ENCODE data around the gene PTMS.
"Not testable (repeated sequence)": the region's sequence is repeated elsewhere in the genome, so short reads cannot be mapped to it uniquely, and the experiment has no call there.

Gene PTMS, protein sequence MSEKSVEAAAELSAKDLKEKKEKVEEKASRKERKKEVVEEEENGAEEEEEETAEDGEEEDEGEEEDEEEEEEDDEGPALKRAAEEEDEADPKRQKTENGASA

GRCh38 chr12:6765634-6766581 is at the start of gene PTMS:
PTMS (plus strand) TSS chr12:6766363; CDS start chr12:6766706, 343 bp downstream.
- peak; percentile 99 for DNase-seq

DNA sequence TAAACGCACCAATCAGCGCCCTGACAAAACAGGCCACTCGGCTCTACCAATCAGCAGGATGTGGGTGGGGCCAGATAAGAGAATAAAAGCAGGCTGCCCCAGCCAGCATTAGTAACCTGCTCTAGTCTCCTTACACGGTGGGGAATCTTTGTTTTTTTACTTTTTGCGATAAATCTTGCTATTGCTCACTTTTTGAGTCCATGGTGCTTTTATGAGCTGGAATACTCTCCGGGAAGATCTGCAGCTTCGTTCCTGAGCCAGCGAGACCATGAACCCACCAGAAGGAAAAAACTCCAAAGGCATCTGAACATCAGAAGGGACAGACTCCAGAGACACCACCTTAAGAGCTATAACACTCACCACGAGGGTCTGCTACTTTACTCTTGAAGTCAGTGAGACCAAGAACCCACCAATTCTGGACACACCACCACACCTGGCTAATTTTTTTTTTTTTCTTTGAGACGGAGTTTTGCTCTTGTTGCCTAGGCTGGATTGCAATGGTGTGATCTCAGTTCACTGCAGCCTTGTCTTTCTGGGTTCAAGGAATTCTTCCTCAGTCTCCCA is 49.2 kb upstream of the PTMS start:
- DNase-seq, result no peak

DNA sequence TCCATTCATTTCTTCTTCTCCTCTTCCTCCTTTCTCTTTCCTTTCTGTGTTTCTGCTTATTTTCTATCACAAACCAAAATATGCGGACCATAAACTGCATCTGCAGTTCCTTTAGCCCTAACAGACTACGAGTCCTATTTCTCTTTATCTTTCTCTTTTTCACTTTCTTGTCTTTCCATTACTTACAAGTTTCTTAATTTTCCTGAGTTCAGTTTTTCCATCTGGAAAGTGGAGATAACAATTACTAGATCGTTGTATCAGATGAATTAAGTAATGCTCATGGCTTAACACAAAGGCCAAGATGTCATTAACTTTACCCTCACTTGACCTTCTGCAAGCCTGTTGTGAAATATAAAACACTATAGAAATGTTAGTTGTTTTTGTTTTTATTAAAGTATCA is 43.3 kb upstream of the PTMS start:
- no peak for DNase-seq

GRCh38 chr12:6723607-6724408 is 42.4 kb upstream of the PTMS start, which contains the start of gene COPS7A:
COPS7A (plus strand) TSS chr12:6724046; CDS start chr12:6724657, 611 bp downstream.
- peak; percentile 99 for DNase-seq

GRCh38 chr12:6724409-6724797 is 41.8 kb upstream of the PTMS start:
- no peak for DNase-seq

GRCh38 chr12:6725350-6725749 is 40.8 kb upstream of the PTMS start:
- DNase-seq, result no peak

GRCh38 chr12:6729186-6729585 is 37.0 kb upstream of the PTMS start:
- DNase-seq, result no peak

DNA sequence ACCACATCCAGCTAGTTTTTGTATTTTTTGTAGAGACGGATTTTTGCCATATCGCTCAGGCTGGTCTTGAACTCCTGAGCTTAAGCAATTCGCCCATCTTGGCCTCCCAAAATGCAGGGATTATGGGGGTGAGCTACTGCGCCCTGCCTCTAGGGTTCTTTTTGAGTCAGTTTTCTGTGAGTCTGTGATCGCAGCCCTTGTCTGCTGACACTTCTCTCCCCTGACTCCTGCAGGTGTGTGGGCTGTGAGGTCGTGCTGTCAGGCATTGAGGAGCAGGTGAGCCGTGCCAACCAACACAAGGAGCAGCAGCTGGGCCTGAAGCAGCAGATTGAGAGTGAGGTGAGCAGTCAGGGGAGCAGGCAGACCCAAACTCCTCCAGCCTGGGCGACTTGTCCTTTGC is 36.0 kb upstream of the PTMS start:
- DNase-seq, result no peak

DNA sequence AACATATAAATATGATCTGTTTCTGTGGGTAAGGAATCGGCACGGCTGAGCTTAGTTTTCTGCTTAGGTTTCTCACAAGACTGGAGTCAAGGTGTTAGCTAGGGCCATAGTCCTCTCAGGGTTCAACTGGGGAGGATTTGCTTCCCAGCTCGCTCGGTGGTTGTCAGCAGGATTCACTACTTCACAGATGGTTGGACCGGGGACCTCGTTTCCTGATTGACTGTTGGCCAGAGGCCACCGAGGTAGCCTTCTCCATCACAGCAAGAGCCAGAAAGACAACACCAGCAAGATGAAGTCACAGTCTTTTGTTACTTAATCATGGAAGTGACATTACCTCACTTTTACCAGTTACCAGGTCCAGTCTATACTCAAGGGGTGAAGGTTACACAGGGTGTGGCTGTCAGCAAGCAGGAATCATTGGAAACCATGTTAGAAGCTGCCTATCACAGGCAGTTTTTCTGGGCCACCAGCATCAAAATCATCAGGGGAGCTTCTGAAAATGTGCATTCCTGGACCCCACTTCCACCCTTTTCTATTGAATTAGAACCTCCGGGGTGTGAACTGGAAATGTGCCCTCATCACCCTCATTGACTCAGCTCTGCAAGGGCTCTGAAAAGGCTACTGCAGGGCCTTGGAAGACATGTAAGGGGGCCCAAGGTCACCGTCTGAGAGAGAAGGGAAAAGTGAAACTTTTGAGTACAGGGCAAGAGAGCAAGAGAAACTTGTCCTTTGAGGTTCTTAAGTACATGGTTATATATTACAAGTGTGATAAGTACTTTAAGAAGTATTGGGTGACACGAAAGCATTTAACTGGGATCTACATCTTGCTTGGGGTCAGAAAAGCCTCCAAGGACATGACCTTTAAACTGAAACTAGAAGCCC is 31.4 kb upstream of the PTMS start:
- no peak for DNase-seq

DNA sequence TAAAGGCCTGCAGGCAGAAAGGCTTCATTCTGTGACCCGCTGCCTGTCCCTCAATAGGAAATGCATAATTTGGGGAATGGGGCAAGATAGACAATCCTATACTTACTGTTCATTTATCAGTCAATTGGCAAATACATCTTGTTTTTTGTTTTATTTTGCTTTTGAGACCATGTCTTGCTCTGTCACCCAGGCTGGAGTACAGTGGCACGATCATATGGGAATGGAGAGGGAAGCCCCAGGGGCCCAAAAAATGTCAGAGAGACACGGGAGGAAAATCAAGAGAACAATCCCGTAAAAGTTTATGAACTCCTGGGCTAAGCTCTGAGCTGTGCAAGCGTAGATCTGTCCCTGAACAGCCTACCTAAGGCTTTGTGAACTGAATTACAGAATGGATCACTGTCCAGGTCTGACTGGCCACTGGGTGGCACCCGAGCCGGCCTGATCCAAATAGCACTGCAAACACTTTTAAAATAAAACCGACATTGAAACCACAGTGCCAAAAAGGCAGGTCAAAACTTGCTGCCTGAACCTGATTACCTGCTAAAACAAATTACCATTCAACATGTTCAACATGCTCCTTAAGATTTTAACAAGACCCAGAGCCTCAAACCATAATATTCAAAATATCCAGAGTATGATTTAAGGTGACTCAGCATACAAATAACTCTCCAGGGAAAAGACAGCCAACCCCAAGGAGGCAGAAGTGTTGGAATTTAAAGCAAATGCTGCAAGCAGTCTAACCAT is 30.5 kb upstream of the PTMS start:
- peak; percentile 51 for DNase-seq

- DNase-seq, result no peak
Measured at GRCh38 chr12:6736754-6737153, 29.4 kb upstream of the PTMS start.

- not testable (repeated sequence) for DNase-seq
Measured at GRCh38 chr12:6742080-6742479, 24.1 kb upstream of the PTMS start.

GRCh38 chr12:6742834-6743233 is 23.3 kb upstream of the PTMS start:
- no peak for DNase-seq

GRCh38 chr12:6743300-6743699 is 22.9 kb upstream of the PTMS start:
- not testable (repeated sequence) for DNase-seq

- no peak for DNase-seq
Measured at GRCh38 chr12:6745741-6746525, 20.2 kb upstream of the PTMS start.

GRCh38 chr12:6747216-6747615 is 18.9 kb upstream of the PTMS start:
- DNase-seq, result no peak

GRCh38 chr12:6748761-6749160 is 17.4 kb upstream of the PTMS start:
- no peak for DNase-seq

DNA sequence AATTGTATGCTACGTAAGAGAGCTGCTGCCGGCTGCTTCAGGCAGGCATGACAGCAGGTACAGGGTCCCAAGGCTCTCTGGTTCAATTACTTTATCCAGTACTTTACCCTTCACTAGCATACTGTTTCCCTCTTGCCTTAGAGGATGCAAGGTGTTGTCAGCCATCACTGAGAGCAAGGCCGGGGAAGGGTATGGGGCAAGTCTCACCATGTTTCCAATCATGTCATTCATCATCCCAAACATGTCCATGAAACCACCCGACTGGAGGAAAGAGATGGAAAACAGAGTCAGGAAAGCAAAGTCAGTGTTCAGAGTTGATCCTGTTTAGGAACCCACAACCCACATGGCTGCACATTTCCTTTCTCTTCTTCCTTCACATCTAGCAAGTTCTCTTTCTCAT is 15.7 kb upstream of the PTMS start:
- DNase-seq, result no peak

GRCh38 chr12:6751767-6752166 is 14.4 kb upstream of the PTMS start:
- DNase-seq, result no peak

- peak; percentile 60 for DNase-seq
Measured at GRCh38 chr12:6752167-6752920, 13.8 kb upstream of the PTMS start.
